WTC11 (cell line): ENCODE results near the gene KIAA1671. TPM values are rescaled to one million over a fixed set of nuclear protein-coding genes. Genes with fewer than 3 reads are reported as not detected.

Experiments
- ATAC-seq: fragments of 200-7000 bp; cut with Tn5 transposase; 2 replicates; pipeline ENCODE4 v1.10.0; 2021; ENCODE audit warnings: mild to moderate bottlenecking, moderate library complexity
- CTCF ChIA-PET: fragments of 300-600 bp; sonication (Branson Sonifier 250); formaldehyde crosslinking; loops from one replicate; lab custom pipeline; 2021; ENCODE audit warnings: antibody characterized with exemption; lab: Charles Lee
- POLR2A ChIA-PET: fragments of 350-600 bp; sonication (Branson Sonifier 250); formaldehyde crosslinking; loops from one replicate; lab custom pipeline; 2021; ENCODE audit warnings: antibody characterized with exemption; lab: Charles Lee
- DNase-seq: peaks from one replicate; pipeline ENCODE4 v3.0.0; 2021; ENCODE audit warnings: low spot score
- H3K27ac Mint-ChIP-seq: 2 replicates; pipeline ENCODE4 v1.8.0; 2021; ENCODE audit warnings: mixed read lengths
- H3K27me3 Mint-ChIP-seq: 2 replicates; pipeline ENCODE4 v1.8.0; 2021; ENCODE audit warnings: low read depth, mild to moderate bottlenecking, moderate library complexity, mixed read lengths
- H3K36me3 Mint-ChIP-seq: 2 replicates; pipeline ENCODE4 v1.8.0; 2021; ENCODE audit warnings: mixed read lengths
- H3K4me1 Mint-ChIP-seq: 2 replicates; pipeline ENCODE4 v1.8.0; 2022; ENCODE audit warnings: mixed read lengths
- H3K4me3 Mint-ChIP-seq: 2 replicates; pipeline ENCODE4 v1.8.0; 2021; ENCODE audit warnings: mild to moderate bottlenecking, moderate library complexity, mixed read lengths
- H3K9me3 Mint-ChIP-seq: 2 replicates; pipeline ENCODE4 v1.8.0; 2021; ENCODE audit warnings: mixed read lengths
- ATF2 ChIP-seq: sonication (generic); formaldehyde crosslinking; IDR thresholded peaks from 2 replicates; pipeline ENCODE4 v1.8.1; 2022; ENCODE audit warnings: low read depth, missing genetic modification reagents, borderline replicate concordance
- CREB1 ChIP-seq: sonication (generic); formaldehyde crosslinking; IDR thresholded peaks from 2 replicates; pipeline ENCODE4 v1.8.0; 2023; ENCODE audit warnings: mild to moderate bottlenecking, missing genetic modification reagents
- CTCF ChIP-seq: fragments of 200-600 bp; IDR thresholded peaks from 2 replicates; pipeline ENCODE4 v1.8.0; 2022; ENCODE audit warnings: antibody characterized with exemption
- ETV6 ChIP-seq: sonication (generic); formaldehyde crosslinking; IDR thresholded peaks from 2 replicates; pipeline ENCODE4 v1.8.1; 2022; ENCODE audit warnings: mild to moderate bottlenecking, missing genetic modification reagents
- FOXJ3 ChIP-seq: sonication (generic); formaldehyde crosslinking; IDR thresholded peaks from 2 replicates; pipeline ENCODE4 v1.9.0; 2021; ENCODE audit warnings: missing genetic modification reagents, mild to moderate bottlenecking, borderline replicate concordance
- FOXP4 ChIP-seq: sonication (generic); formaldehyde crosslinking; IDR thresholded peaks from 2 replicates; pipeline ENCODE4 v1.8.0; 2022; ENCODE audit warnings: mild to moderate bottlenecking, missing genetic modification reagents
- GRHL2 ChIP-seq: fragments of 250-450 bp; sonication (Bioruptor Pico); IDR thresholded peaks from 2 replicates; pipeline ENCODE4 v1.8.0; 2022; ENCODE audit warnings: mild to moderate bottlenecking, moderate library complexity; ENCODE audit not compliant: insufficient replicate concordance, severe bottlenecking
- GTF2I ChIP-seq: fragments of 250-450 bp; sonication (Bioruptor Pico); conservative IDR thresholded peaks from 2 replicates; pipeline ENCODE4 v1.4.0; 2021; ENCODE audit warnings: mild to moderate bottlenecking
- IRF2 ChIP-seq: sonication (generic); formaldehyde crosslinking; IDR thresholded peaks from 2 replicates; pipeline ENCODE4 v1.8.0; 2022; ENCODE audit warnings: low read depth, missing genetic modification reagents, borderline replicate concordance
- JAZF1 ChIP-seq: fragments of 250-450 bp; sonication (Bioruptor Pico); IDR thresholded peaks from 2 replicates; pipeline ENCODE4 v1.9.0; 2021; ENCODE audit warnings: moderate library complexity, mild to moderate bottlenecking, inconsistent platforms
- JUN ChIP-seq: sonication (generic); formaldehyde crosslinking; IDR thresholded peaks from 2 replicates; pipeline ENCODE4 v1.8.0; 2023; ENCODE audit warnings: mild to moderate bottlenecking, missing genetic modification reagents
- KAT7 ChIP-seq: sonication (generic); formaldehyde crosslinking; IDR thresholded peaks from 2 replicates; pipeline ENCODE4 v1.8.1; 2023; ENCODE audit warnings: missing genetic modification reagents, mild to moderate bottlenecking, borderline replicate concordance
- MYBL2 ChIP-seq: sonication (generic); formaldehyde crosslinking; IDR thresholded peaks from 2 replicates; pipeline ENCODE4 v1.8.1; 2023; ENCODE audit warnings: mild to moderate bottlenecking, moderate library complexity, missing genetic modification reagents
- NFATC4 ChIP-seq: fragments of 250-450 bp; sonication (Bioruptor Pico); IDR thresholded peaks from 2 replicates; pipeline ENCODE4 v1.9.0; 2021; ENCODE audit warnings: mild to moderate bottlenecking
- NFYB ChIP-seq: sonication (generic); formaldehyde crosslinking; conservative IDR thresholded peaks from 2 replicates; pipeline ENCODE4 v1.8.0; 2022; ENCODE audit warnings: low read depth, missing genetic modification reagents
- PRRX2 ChIP-seq: fragments of 250-450 bp; sonication (Bioruptor Pico); IDR thresholded peaks from 2 replicates; pipeline ENCODE4 v1.8.0; 2021; ENCODE audit warnings: mild to moderate bottlenecking
- RELA ChIP-seq: sonication (generic); formaldehyde crosslinking; IDR thresholded peaks from 2 replicates; pipeline ENCODE4 v1.8.1; 2022; ENCODE audit warnings: missing genetic modification reagents, mild to moderate bottlenecking, borderline replicate concordance
- SP1 ChIP-seq: sonication (generic); formaldehyde crosslinking; conservative IDR thresholded peaks from 2 replicates; pipeline ENCODE4 v1.8.1; 2022; ENCODE audit warnings: missing genetic modification reagents
- STAT6 ChIP-seq: sonication (generic); formaldehyde crosslinking; conservative IDR thresholded peaks from 2 replicates; pipeline ENCODE4 v1.8.1; 2023; ENCODE audit warnings: mild to moderate bottlenecking, low read depth, missing genetic modification reagents, moderate library complexity
- TP53 ChIP-seq: sonication (generic); formaldehyde crosslinking; IDR thresholded peaks from 2 replicates; pipeline ENCODE4 v1.8.1; 2023; ENCODE audit warnings: mild to moderate bottlenecking, missing genetic modification reagents
- ZBTB21 ChIP-seq: sonication (generic); formaldehyde crosslinking; IDR thresholded peaks from 2 replicates; pipeline ENCODE4 v1.8.1; 2023; ENCODE audit warnings: mild to moderate bottlenecking, missing genetic modification reagents, borderline replicate concordance
- ZNF232 ChIP-seq: sonication (generic); formaldehyde crosslinking; IDR thresholded peaks from 2 replicates; pipeline ENCODE4 v1.8.0; 2022; ENCODE audit warnings: mild to moderate bottlenecking, missing genetic modification reagents
- ZNF396 ChIP-seq: fragments of 250-450 bp; sonication (Bioruptor Pico); IDR thresholded peaks from 2 replicates; pipeline ENCODE4 v1.8.0; 2021; ENCODE audit warnings: mild to moderate bottlenecking, moderate library complexity, borderline replicate concordance
- ZNF423 ChIP-seq: fragments of 250-450 bp; sonication (Bioruptor Pico); IDR thresholded peaks from 2 replicates; pipeline ENCODE4 v2.1.2; 2022; ENCODE audit warnings: mild to moderate bottlenecking, moderate library complexity
- ZNF671 ChIP-seq: fragments of 250-450 bp; sonication (Bioruptor Pico); IDR thresholded peaks from 2 replicates; pipeline ENCODE4 v1.8.0; 2021; ENCODE audit warnings: mild to moderate bottlenecking
- total RNA-seq: library from RNA; stranded (reverse); gene quantifications from 3 replicates; pipeline ENCODE4 v1.2.3, GENCODE V29; 2021

Gene KIAA1671
- total RNA-seq, 1 experiment from 2014 or later: 26.0 TPM

GRCh38 chr22:25054943-25055511 lies 102.5 kb downstream of the KIAA1671 start (continued):
- TF ChIP-seq ZNF423 (CRISPR knock-in tag) (no peak), GRHL2 (CRISPR knock-in tag) (no peak), NFATC4 (CRISPR knock-in tag) (no peak), CREB1 (CRISPR knock-in tag) (no peak), MYBL2 (CRISPR knock-in tag) (no peak), JUN (no peak), ATF2 (CRISPR knock-in tag) (no peak), JAZF1 (CRISPR knock-in tag) (no peak), NFYB (no peak)

- DNase-seq (peak; percentile 95), ATAC-seq (peak; percentile 96)
- H3K36me3 Mint-ChIP-seq: no peaks in the 10 kb centered on the region
- H3K27ac Mint-ChIP-seq: peak overlapping the region; percentile 81; the same call in 1 of the 2 replicates
- no peaks in the 10 kb centered on the region for H3K27me3 Mint-ChIP-seq
- no peak overlapping the region for H3K4me3 Mint-ChIP-seq
- POLR2A ChIA-PET: interaction anchor here (0.6 to 1.0 kb wide), 3 partner anchors 107 to 316 kb away, joined by 3 read pairs; no protein-coding TSS in a partner anchor
- CTCF ChIA-PET: interaction anchor here (0.5 to 6.0 kb wide), 57 partner anchors 9 to 716 kb away, joined by 3 to 49 read pairs (median 4); no protein-coding TSS in a partner anchor
- no peaks in the 10 kb centered on the region for H3K9me3 Mint-ChIP-seq
- peaks cover 22% of the 10 kb centered on the region for H3K4me1 Mint-ChIP-seq
- peak; percentile 83 for TF ChIP-seq CTCF
- no peak for TF ChIP-seq STAT6 (CRISPR knock-in tag)
- TF ChIP-seq PRRX2 (CRISPR knock-in tag): no peak
- no peak for TF ChIP-seq ATF2 (CRISPR knock-in tag)
- TF ChIP-seq SP1: no peak
- TF ChIP-seq ZNF671 (CRISPR knock-in tag): no peak
- TF ChIP-seq IRF2 (CRISPR knock-in tag): no peak
- no peak for TF ChIP-seq TP53
- 0 out of 2 replicates have a peak, but pooled peaks have one; percentile 12 for TF ChIP-seq GTF2I (CRISPR knock-in tag)
- TF ChIP-seq KAT7 (CRISPR knock-in tag): no peak
- 0 out of 2 replicates have a peak, but pooled peaks have one; percentile 49 for TF ChIP-seq FOXP4 (CRISPR knock-in tag)
- no peak for TF ChIP-seq ZNF232 (CRISPR knock-in tag)
- TF ChIP-seq RELA (CRISPR knock-in tag): no peak
- TF ChIP-seq ZBTB21 (CRISPR knock-in tag): no peak
- no peak for TF ChIP-seq ZNF396 (CRISPR knock-in tag)
- no peak for TF ChIP-seq ETV6 (CRISPR knock-in tag)
- TF ChIP-seq FOXJ3 (CRISPR knock-in tag): no peak
Observed at GRCh38 chr22:25057013-25057881, 104.7 kb downstream of the KIAA1671 start.
